H1 (cell line): Measurements from ENCODE around the gene SVIL.

ENCODE experiments used
- BCL11A ChIP-seq, 2 experiments: IDR thresholded peaks; one replicate each; pipeline ENCODE4 v1.6.1; 2011; ENCODE audit warnings: low read depth in 2 of 2, low read length in 2 of 2, mild to moderate bottlenecking in 2 of 2
- CHD1 ChIP-seq: IDR thresholded peaks from 2 replicates; pipeline ENCODE4 v1.6.1; 2012; ENCODE audit warnings: low read depth, low read length, improper control_type of control experiment
- EP300 ChIP-seq, 2 experiments: IDR thresholded peaks; 1 replicate in 1 of 2; 2 replicates in 1 of 2; pipeline ENCODE4 v1.6.1; 2011 to 2012; ENCODE audit warnings: low read depth in 2 of 2, low read length in 2 of 2, mild to moderate bottlenecking in 2 of 2, borderline replicate concordance in 1 of 2, inconsistent platforms in 1 of 2, moderate library complexity in 1 of 2
- GABPA ChIP-seq: IDR thresholded peaks from 2 replicates; pipeline ENCODE4 v1.6.1; 2011; ENCODE audit warnings: mild to moderate bottlenecking, low read length, moderate library complexity, borderline replicate concordance; ENCODE audit not compliant: insufficient read depth
- NRF1 ChIP-seq: IDR thresholded peaks from 2 replicates; pipeline ENCODE4 v1.6.1; 2011; ENCODE audit warnings: mild to moderate bottlenecking, low read depth, low read length, improper control_type of control experiment
- POLR2A ChIP-seq, 2 experiments: IDR thresholded peaks; 1 replicate in 1 of 2; 2 replicates in 1 of 2; pipeline ENCODE4 v1.6.1; 2011; ENCODE audit warnings: low read depth in 2 of 2, low read length in 2 of 2, mild to moderate bottlenecking in 2 of 2; ENCODE audit errors: control extremely low read depth in 1 of 2
- TF ChIP-seq, protein P1 (sequence below), 3 experiments: IDR thresholded peaks; 1 replicate in 2 of 3; 2 replicates in 1 of 3; pipeline versions ENCODE4 v1.5.1 to v1.6.1; 2011; ENCODE audit warnings: low read length in 3 of 3, mild to moderate bottlenecking in 3 of 3, inconsistent platforms in 2 of 3, low read depth in 1 of 3, moderate library complexity in 1 of 3; ENCODE audit not compliant: insufficient read depth in 1 of 3; ENCODE audit errors: control extremely low read depth in 1 of 3
- TF ChIP-seq, protein P2 (sequence below): IDR thresholded peaks from 2 replicates; pipeline ENCODE4 v1.6.1; 2011; ENCODE audit warnings: low read length, improper control_type of control experiment
- TF ChIP-seq, protein P3 (sequence below): IDR thresholded peaks from 2 replicates; pipeline ENCODE4 v1.6.1; 2012; ENCODE audit warnings: low read length, inconsistent platforms

DNA sequence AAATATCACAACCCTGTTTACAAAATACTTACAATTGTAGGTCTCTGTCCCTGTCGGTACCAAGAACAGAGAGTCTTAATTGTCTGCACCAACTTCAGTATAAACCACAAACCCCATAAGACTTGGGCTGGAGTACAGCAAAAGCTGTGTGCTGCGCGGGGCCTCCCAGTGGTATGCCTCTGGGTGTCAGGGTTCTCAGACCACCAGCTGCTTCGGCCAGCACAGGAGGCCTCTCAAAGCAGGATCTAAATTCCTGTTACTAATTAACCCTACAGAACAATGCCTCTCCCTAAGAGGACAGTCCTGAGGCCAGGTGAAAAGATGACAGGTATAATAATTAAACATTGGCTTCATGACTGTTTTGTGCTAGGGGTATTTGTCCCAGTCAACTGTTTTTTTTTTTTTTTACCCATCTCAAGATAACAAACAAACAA is 957 bp upstream of the SVIL start:
- no peak for TF ChIP-seq GABPA
- TF ChIP-seq CHD1, result no peak
- TF ChIP-seq, protein P1, sequence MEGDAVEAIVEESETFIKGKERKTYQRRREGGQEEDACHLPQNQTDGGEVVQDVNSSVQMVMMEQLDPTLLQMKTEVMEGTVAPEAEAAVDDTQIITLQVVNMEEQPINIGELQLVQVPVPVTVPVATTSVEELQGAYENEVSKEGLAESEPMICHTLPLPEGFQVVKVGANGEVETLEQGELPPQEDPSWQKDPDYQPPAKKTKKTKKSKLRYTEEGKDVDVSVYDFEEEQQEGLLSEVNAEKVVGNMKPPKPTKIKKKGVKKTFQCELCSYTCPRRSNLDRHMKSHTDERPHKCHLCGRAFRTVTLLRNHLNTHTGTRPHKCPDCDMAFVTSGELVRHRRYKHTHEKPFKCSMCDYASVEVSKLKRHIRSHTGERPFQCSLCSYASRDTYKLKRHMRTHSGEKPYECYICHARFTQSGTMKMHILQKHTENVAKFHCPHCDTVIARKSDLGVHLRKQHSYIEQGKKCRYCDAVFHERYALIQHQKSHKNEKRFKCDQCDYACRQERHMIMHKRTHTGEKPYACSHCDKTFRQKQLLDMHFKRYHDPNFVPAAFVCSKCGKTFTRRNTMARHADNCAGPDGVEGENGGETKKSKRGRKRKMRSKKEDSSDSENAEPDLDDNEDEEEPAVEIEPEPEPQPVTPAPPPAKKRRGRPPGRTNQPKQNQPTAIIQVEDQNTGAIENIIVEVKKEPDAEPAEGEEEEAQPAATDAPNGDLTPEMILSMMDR (IDR thresholded peaks at IDR 0.05; ENCODE audit: control extremely low read depth in 1 of 3, insufficient read depth in 1 of 3, low read depth in 1 of 3, low read length in 3 of 3), result no peak
- no peak for TF ChIP-seq EP300 (IDR thresholded peaks at IDR 0.05; ENCODE audit: borderline replicate concordance in 1 of 2, low read depth in 2 of 2, low read length in 2 of 2)
- no peak for TF ChIP-seq BCL11A (IDR thresholded peaks at IDR 0.05; ENCODE audit: low read depth in 2 of 2, low read length in 2 of 2)
- TF ChIP-seq NRF1, result no peak
- no peak for TF ChIP-seq POLR2A (IDR thresholded peaks at IDR 0.05; ENCODE audit: control extremely low read depth in 1 of 2, low read depth in 2 of 2, low read length in 2 of 2)
- TF ChIP-seq, protein P2, sequence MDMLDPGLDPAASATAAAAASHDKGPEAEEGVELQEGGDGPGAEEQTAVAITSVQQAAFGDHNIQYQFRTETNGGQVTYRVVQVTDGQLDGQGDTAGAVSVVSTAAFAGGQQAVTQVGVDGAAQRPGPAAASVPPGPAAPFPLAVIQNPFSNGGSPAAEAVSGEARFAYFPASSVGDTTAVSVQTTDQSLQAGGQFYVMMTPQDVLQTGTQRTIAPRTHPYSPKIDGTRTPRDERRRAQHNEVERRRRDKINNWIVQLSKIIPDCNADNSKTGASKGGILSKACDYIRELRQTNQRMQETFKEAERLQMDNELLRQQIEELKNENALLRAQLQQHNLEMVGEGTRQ, result no peak
- TF ChIP-seq, protein P3, sequence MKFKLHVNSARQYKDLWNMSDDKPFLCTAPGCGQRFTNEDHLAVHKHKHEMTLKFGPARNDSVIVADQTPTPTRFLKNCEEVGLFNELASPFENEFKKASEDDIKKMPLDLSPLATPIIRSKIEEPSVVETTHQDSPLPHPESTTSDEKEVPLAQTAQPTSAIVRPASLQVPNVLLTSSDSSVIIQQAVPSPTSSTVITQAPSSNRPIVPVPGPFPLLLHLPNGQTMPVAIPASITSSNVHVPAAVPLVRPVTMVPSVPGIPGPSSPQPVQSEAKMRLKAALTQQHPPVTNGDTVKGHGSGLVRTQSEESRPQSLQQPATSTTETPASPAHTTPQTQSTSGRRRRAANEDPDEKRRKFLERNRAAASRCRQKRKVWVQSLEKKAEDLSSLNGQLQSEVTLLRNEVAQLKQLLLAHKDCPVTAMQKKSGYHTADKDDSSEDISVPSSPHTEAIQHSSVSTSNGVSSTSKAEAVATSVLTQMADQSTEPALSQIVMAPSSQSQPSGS, result no peak
